Neural progenitor cell (in vitro differentiated cells): ENCODE measurements around the gene LSP1. TPM values are rescaled to one million over a fixed set of nuclear protein-coding genes. Genes with fewer than 3 reads are reported as not detected.
A peak's percentile ranks its signal among the peaks of the same experiment; 100 is the strongest.

ENCODE experiments used
- DNase-seq: peaks from one replicate; pipeline ENCODE4 v3.0.0-alpha.2; 2016; ENCODE audit warnings: low spot score
- H2AFZ ChIP-seq: fragments of 200-600 bp; sonication (generic); replicated peaks from 2 replicates; pipeline ENCODE4 v1.6.1; 2016; ENCODE audit warnings: antibody characterized with exemption
- H3F3A ChIP-seq: fragments of 200-600 bp; sonication (generic); 2 replicates; pipeline ENCODE4 v1.6.1; 2016; ENCODE audit warnings: antibody characterized with exemption, low read depth
- H3K27ac ChIP-seq: fragments of 200-600 bp; sonication (generic); 2 replicates; pipeline ENCODE4 v1.5.1; 2016; ENCODE audit warnings: mild to moderate bottlenecking
- H3K27me3 ChIP-seq: fragments of 200-600 bp; sonication (generic); 2 replicates; pipeline ENCODE4 v1.6.1; 2016; ENCODE audit warnings: mild to moderate bottlenecking, moderate library complexity
- H3K36me3 ChIP-seq: fragments of 200-600 bp; sonication (generic); 2 replicates; pipeline ENCODE4 v1.5.1; 2016
- H3K4me1 ChIP-seq: fragments of 200-600 bp; sonication (generic); 2 replicates; pipeline ENCODE4 v1.6.1; 2016; ENCODE audit warnings: mixed run types
- H3K4me2 ChIP-seq: fragments of 200-600 bp; sonication (generic); 2 replicates; pipeline ENCODE4 v1.6.1; 2016
- H3K4me3 ChIP-seq: fragments of 200-600 bp; sonication (generic); 2 replicates; pipeline ENCODE4 v1.5.1; 2016
- H3K79me2 ChIP-seq: fragments of 200-600 bp; sonication (generic); 2 replicates; pipeline ENCODE4 v1.6.1; 2016; ENCODE audit warnings: low read depth
- H3K9ac ChIP-seq: fragments of 200-600 bp; sonication (generic); 2 replicates; pipeline ENCODE4 v1.6.1; 2016
- H3K9me3 ChIP-seq: fragments of 200-600 bp; sonication (generic); 2 replicates; pipeline ENCODE4 v1.5.1; 2016; ENCODE audit warnings: low read depth
- H4K20me1 ChIP-seq: fragments of 200-600 bp; sonication (generic); 2 replicates; pipeline ENCODE4 v1.6.1; 2016; ENCODE audit warnings: low read depth
- H3K27ac Mint-ChIP-seq: 3 replicates; pipeline ENCODE4 v1.8.0; 2021; ENCODE audit warnings: mixed read lengths
- H3K27me3 Mint-ChIP-seq: 2 replicates; pipeline ENCODE4 v1.8.0; 2022; ENCODE audit warnings: low read depth, mild to moderate bottlenecking, inconsistent platforms, moderate library complexity, mixed read lengths; ENCODE audit not compliant: insufficient read depth
- H3K36me3 Mint-ChIP-seq: 3 replicates; pipeline ENCODE4 v1.8.0; 2021; ENCODE audit warnings: mixed read lengths
- H3K4me1 Mint-ChIP-seq: 3 replicates; pipeline ENCODE4 v1.8.0; 2021; ENCODE audit warnings: mixed read lengths
- H3K4me3 Mint-ChIP-seq: 3 replicates; pipeline ENCODE4 v1.8.0; 2021; ENCODE audit warnings: mild to moderate bottlenecking, moderate library complexity, mixed read lengths
- H3K9me3 Mint-ChIP-seq: 3 replicates; pipeline ENCODE4 v1.8.0; 2020; ENCODE audit warnings: mixed read lengths
- CTCF ChIP-seq: fragments of 200-600 bp; sonication (generic); IDR thresholded peaks from 2 replicates; pipeline ENCODE4 v1.5.1; 2017; ENCODE audit warnings: antibody characterized with exemption, mild to moderate bottlenecking
- EZH2 ChIP-seq: fragments of 200-600 bp; sonication (generic); IDR thresholded peaks from 2 replicates; pipeline ENCODE4 v1.6.1; 2017; ENCODE audit warnings: antibody characterized with exemption, mild to moderate bottlenecking, moderate library complexity
- EZH2phosphoT487 ChIP-seq: fragments of 200-600 bp; sonication (generic); IDR thresholded peaks from 2 replicates; pipeline ENCODE4 v1.6.1; 2017; ENCODE audit warnings: antibody characterized with exemption
- total RNA-seq: library from RNA; depleted of rRNA; stranded (reverse); fragments of >200 nt; gene quantifications from 2 replicates; pipeline ENCODE4 v1.2.3, GENCODE V29; 2015; ENCODE audit warnings: low replicate concordance

The LSP1 gene
- total RNA-seq, 1 donor from 2014 or later = not detected

GRCh38 chr11:1899090-1899489 is 46.2 kb downstream of the LSP1 start:
- peaks cover 6% of the 10 kb centered on the region for H3K27me3 Mint-ChIP-seq
- H3K4me3 Mint-ChIP-seq = no peak overlapping the region
- no peaks in the 10 kb centered on the region for H4K20me1 ChIP-seq
- H3K9ac ChIP-seq = no peak overlapping the region
- no peaks in the 10 kb centered on the region for H3K9me3 Mint-ChIP-seq
- H3F3A ChIP-seq = no peaks in the 10 kb centered on the region
- no peaks in the 10 kb centered on the region for H3K4me1 Mint-ChIP-seq
- no peak overlapping the region for H3K27ac Mint-ChIP-seq
- no peak overlapping the region for H2AFZ ChIP-seq
- no peaks in the 10 kb centered on the region for H3K27me3 ChIP-seq
- H3K79me2 ChIP-seq = no peaks in the 10 kb centered on the region
- H3K36me3 Mint-ChIP-seq = no peaks in the 10 kb centered on the region
- H3K9me3 ChIP-seq = no peaks in the 10 kb centered on the region
- TF ChIP-seq CTCF (no peak), EZH2phosphoT487 (no peak), EZH2 (no peak)
- no peak for DNase-seq
- no peak overlapping the region for H3K27ac ChIP-seq
- no peaks in the 10 kb centered on the region for H3K4me1 ChIP-seq
- H3K4me3 ChIP-seq = no peak overlapping the region
- H3K36me3 ChIP-seq = no peaks in the 10 kb centered on the region
- H3K4me2 ChIP-seq = no peak overlapping the region

DNA sequence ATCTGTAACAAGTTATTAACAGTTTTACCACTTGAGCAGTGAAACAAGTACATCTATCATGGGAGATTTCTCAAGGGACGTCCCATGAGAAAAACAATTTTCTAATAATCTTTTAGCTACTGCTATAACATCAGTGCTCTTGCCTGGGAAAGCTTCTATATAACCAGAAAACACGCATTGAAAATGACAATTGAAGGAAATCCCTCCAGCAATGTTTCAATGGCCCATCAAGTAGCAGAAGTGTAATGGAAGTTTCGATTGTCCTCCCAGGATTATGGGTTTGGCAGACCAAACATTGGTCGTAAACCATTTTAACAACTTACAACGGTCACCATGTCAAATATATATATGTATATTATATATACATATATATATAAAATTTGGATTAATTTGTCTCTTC is 46.8 kb downstream of the LSP1 start:
- Histone ChIP-seq H3K27me3 (no peaks in the 10 kb centered on the region), H3K9ac (no peak overlapping the region), H3F3A (no peaks in the 10 kb centered on the region), H3K4me3 (no peak overlapping the region), H3K79me2 (no peaks in the 10 kb centered on the region), H3K4me1 (no peaks in the 10 kb centered on the region), H3K9me3 (no peaks in the 10 kb centered on the region), H3K4me2 (no peak overlapping the region), H3K36me3 (no peaks in the 10 kb centered on the region), H4K20me1 (no peaks in the 10 kb centered on the region), H2AFZ (no peak overlapping the region), H3K27ac (no peak overlapping the region)
- DNase-seq = no peak
- Mint-ChIP-seq H3K36me3 (no peaks in the 10 kb centered on the region), H3K27ac (no peak overlapping the region), H3K4me3 (no peak overlapping the region), H3K4me1 (no peaks in the 10 kb centered on the region), H3K27me3 (peaks cover 4% of the 10 kb centered on the region), H3K9me3 (no peaks in the 10 kb centered on the region)
- no peak for TF ChIP-seq EZH2
- TF ChIP-seq EZH2phosphoT487 = no peak
- no peak for TF ChIP-seq CTCF

DNA sequence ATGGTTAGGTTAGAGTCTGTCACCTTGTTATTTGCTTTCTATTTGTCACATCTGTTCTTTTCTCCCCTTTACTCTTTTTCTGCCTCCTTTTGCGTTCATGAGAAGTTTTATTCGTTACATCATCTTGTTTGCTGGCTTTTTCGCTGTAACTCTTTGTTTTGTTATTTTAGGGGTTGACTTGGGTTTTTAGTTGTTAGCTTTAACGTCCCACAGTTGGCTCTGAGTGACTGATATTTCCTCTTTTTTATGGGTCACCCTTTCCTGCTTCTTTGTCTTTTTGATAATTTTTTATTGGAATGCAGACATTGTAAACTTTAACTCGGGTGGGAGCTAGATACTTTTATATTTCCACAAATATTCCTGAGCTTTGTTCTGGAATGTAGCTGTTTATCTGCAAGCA is 53.3 kb downstream of the LSP1 start:
- no peak overlapping the region for H3K27ac ChIP-seq
- Mint-ChIP-seq H3K27ac (no peak overlapping the region), H3K4me3 (no peak overlapping the region), H3K36me3 (no peaks in the 10 kb centered on the region), H3K27me3 (peaks cover 3% of the 10 kb centered on the region), H3K9me3 (no peaks in the 10 kb centered on the region), H3K4me1 (peaks cover 10% of the 10 kb centered on the region)
- TF ChIP-seq EZH2phosphoT487 = no peak
- no peak for TF ChIP-seq CTCF
- no peak for TF ChIP-seq EZH2
- H3K9ac ChIP-seq = no peak overlapping the region
- H4K20me1 ChIP-seq = no peaks in the 10 kb centered on the region
- no peaks in the 10 kb centered on the region for H3K36me3 ChIP-seq
- H3K4me3 ChIP-seq = no peak overlapping the region
- H3K9me3 ChIP-seq = no peaks in the 10 kb centered on the region
- no peak overlapping the region for H3K4me2 ChIP-seq
- no peaks in the 10 kb centered on the region for H3K79me2 ChIP-seq
- H3K27me3 ChIP-seq = no peaks in the 10 kb centered on the region
- no peaks in the 10 kb centered on the region for H3F3A ChIP-seq
- no peak for DNase-seq
- H2AFZ ChIP-seq = peak overlapping the region; percentile 88
- H3K4me1 ChIP-seq = peaks cover 6% of the 10 kb centered on the region
